Neuronal stem cell (in vitro differentiated cells): ENCODE measurements around the gene DPH6.

ENCODE experiments used
- DNase-seq: peaks from one replicate; pipeline ENCODE4 v3.0.0-alpha.2; 2013; ENCODE audit warnings: low spot score
- H2AFZ ChIP-seq: one replicate; pipeline ENCODE4 v1.6.1; 2013; ENCODE audit warnings: mild to moderate bottlenecking, low read length, inconsistent platforms
- H2AK5ac ChIP-seq: 2 replicates; pipeline ENCODE4 v1.6.1; 2013; ENCODE audit warnings: low read depth, mild to moderate bottlenecking, inconsistent platforms, low read length, moderate library complexity, mixed read lengths
- H2BK120ac ChIP-seq: 2 replicates; pipeline ENCODE4 v1.6.1; 2013; ENCODE audit warnings: low read depth, mild to moderate bottlenecking, inconsistent platforms, low read length, moderate library complexity, mixed read lengths
- H2BK12ac ChIP-seq: one replicate; pipeline ENCODE4 v1.6.1; 2013; ENCODE audit warnings: low read length, inconsistent platforms
- H2BK15ac ChIP-seq: 2 replicates; pipeline ENCODE4 v1.6.1; 2013; ENCODE audit warnings: mild to moderate bottlenecking, low read length, inconsistent platforms, mixed read lengths
- H2BK5ac ChIP-seq: one replicate; pipeline ENCODE4 v1.6.1; 2013; ENCODE audit warnings: inconsistent platforms, mild to moderate bottlenecking, low read length, moderate library complexity
- H3K14ac ChIP-seq: one replicate; pipeline ENCODE4 v1.6.1; 2013; ENCODE audit warnings: low read length, inconsistent platforms
- H3K18ac ChIP-seq: 2 replicates; pipeline ENCODE4 v1.6.1; 2013; ENCODE audit warnings: low read length, inconsistent platforms
- H3K23ac ChIP-seq: 2 replicates; pipeline ENCODE4 v1.6.1; 2013; ENCODE audit warnings: low read depth, mild to moderate bottlenecking, mixed read lengths, low read length, inconsistent platforms; ENCODE audit not compliant: poor library complexity
- H3K27ac ChIP-seq: replicated peaks from 3 replicates; pipeline ENCODE4 v1.5.1; 2013; ENCODE audit warnings: low read length, inconsistent platforms
- H3K27me3 ChIP-seq, 3 experiments: 2 replicates each; pipeline ENCODE4 v1.6.1; 2013; ENCODE audit warnings: low read length in 3 of 3, mild to moderate bottlenecking in 2 of 3, inconsistent platforms in 1 of 3, low read depth in 1 of 3, mixed read lengths in 1 of 3, moderate library complexity in 1 of 3; ENCODE audit not compliant: control insufficient read depth in 3 of 3, insufficient read depth in 3 of 3
- H3K36me3 ChIP-seq, 2 donors: replicated peaks in 1 of 2; 2 replicates each; pipeline ENCODE4 v1.6.1; 2013; ENCODE audit warnings: low read length in 2 of 2; ENCODE audit not compliant: control insufficient read depth in 2 of 2, insufficient read depth in 2 of 2
- H3K4ac ChIP-seq: 2 replicates; pipeline ENCODE4 v1.6.1; 2013; ENCODE audit warnings: inconsistent platforms, mild to moderate bottlenecking, low read length, moderate library complexity
- H3K4me1 ChIP-seq, 2 donors: 1 replicate in 1 of 2; 2 replicates in 1 of 2; pipeline ENCODE4 v1.6.1; 2013; ENCODE audit warnings: low read length in 2 of 2, low read depth in 1 of 2; ENCODE audit not compliant: control insufficient read depth in 2 of 2, insufficient read depth in 1 of 2
- H3K4me2 ChIP-seq: one replicate; pipeline ENCODE4 v1.6.1; 2013; ENCODE audit warnings: mild to moderate bottlenecking, low read length, inconsistent platforms; ENCODE audit not compliant: insufficient read depth, poor library complexity, severe bottlenecking
- H3K4me3 ChIP-seq, 2 donors: 2 replicates each; pipeline ENCODE4 v1.5.1; 2013; ENCODE audit warnings: low read length in 2 of 2, mild to moderate bottlenecking in 2 of 2, inconsistent platforms in 1 of 2, moderate library complexity in 1 of 2
- H3K79me1 ChIP-seq: one replicate; pipeline ENCODE4 v1.6.1; 2013; ENCODE audit warnings: low read depth, mild to moderate bottlenecking, inconsistent platforms, low read length, moderate library complexity
- H3K9ac ChIP-seq: one replicate; pipeline ENCODE4 v1.6.1; 2013; ENCODE audit warnings: mild to moderate bottlenecking, low read depth, low read length, inconsistent platforms; ENCODE audit not compliant: poor library complexity
- H3K9me3 ChIP-seq, 2 donors: replicated peaks in 1 of 2; 2 replicates each; pipeline versions ENCODE3 to v1.6.1; 2013; ENCODE audit warnings: low read length in 2 of 2, mild to moderate bottlenecking in 2 of 2, inconsistent platforms in 1 of 2, low read depth in 1 of 2, mixed read lengths in 1 of 2, moderate library complexity in 1 of 2; ENCODE audit not compliant: control insufficient read depth in 2 of 2, insufficient read depth in 1 of 2
- H4K8ac ChIP-seq: one replicate; pipeline ENCODE4 v1.6.1; 2013; ENCODE audit warnings: low read depth, mild to moderate bottlenecking, inconsistent platforms, low read length, moderate library complexity
- H4K91ac ChIP-seq: one replicate; pipeline ENCODE4 v1.6.1; 2013; ENCODE audit warnings: low read length, low read depth, mild to moderate bottlenecking, inconsistent platforms; ENCODE audit not compliant: poor library complexity
- WGBS, 2 donors: extraction: QIAGEN DNeasy Blood & Tissue Kit; methylation state at CpG; one replicate each; pipeline ENCODE4 v1.1.7; 2013; ENCODE audit warnings: missing lambda C conversion rate in 2 of 2, mixed read lengths in 1 of 2; ENCODE audit not compliant: insufficient read length in 2 of 2, insufficient replicate concordance in 1 of 2; ENCODE audit errors: extremely low coverage in 2 of 2; 5-methylcytosine and 5-hydroxymethylcytosine counted together

Gene DPH6

DNA sequence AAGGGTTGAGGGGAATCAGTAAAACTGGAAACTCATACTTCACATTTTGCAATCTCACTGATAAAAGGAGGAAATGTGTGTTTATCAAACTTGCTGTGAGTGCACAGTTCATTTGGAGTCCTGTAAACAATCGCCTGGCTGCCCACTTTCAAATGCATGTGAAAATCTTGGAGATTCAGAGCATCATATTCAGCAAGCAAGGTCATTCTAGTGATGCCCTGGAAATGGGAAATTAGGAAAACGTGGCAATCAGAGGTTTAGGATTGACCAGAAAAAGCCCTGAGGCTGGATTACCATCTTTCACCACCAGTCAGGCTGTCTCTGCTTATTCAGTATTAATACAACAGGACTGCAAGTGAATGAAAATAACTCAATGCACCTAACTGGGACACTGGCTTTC lies 23.9 kb downstream of the DPH6 start:
- H2BK15ac ChIP-seq = no peak overlapping the region
- no CpG with 5 or more reads among the region's 2 CpGs for WGBS, 2 donors
- H3K4ac ChIP-seq = no peak overlapping the region
- no peak overlapping the region for H3K9ac ChIP-seq
- no peak overlapping the region for H2BK5ac ChIP-seq
- H3K18ac ChIP-seq = no peak overlapping the region
- H2BK120ac ChIP-seq = no peak overlapping the region
- H2AK5ac ChIP-seq = no peak overlapping the region
- no peaks in the 10 kb centered on the region for H3K9me3 ChIP-seq
- DNase-seq = no peak
- H2AFZ ChIP-seq = peak overlapping the region; percentile 51
- no peak overlapping the region for H3K4me2 ChIP-seq
- H3K23ac ChIP-seq = no peak overlapping the region
- H3K4me3 ChIP-seq = no peak overlapping the region
- no peak overlapping the region for H4K8ac ChIP-seq
- H3K14ac ChIP-seq = no peak overlapping the region
- H3K27me3 ChIP-seq = no peaks in the 10 kb centered on the region
- no peaks in the 10 kb centered on the region for H3K79me1 ChIP-seq
- H3K27ac ChIP-seq = no peak overlapping the region
- H2BK12ac ChIP-seq = no peak overlapping the region
- no peaks in the 10 kb centered on the region for H3K36me3 ChIP-seq
- H3K4me1 ChIP-seq = peaks cover 2% of the 10 kb centered on the region in 2 donors
- no peak overlapping the region for H4K91ac ChIP-seq

DNA sequence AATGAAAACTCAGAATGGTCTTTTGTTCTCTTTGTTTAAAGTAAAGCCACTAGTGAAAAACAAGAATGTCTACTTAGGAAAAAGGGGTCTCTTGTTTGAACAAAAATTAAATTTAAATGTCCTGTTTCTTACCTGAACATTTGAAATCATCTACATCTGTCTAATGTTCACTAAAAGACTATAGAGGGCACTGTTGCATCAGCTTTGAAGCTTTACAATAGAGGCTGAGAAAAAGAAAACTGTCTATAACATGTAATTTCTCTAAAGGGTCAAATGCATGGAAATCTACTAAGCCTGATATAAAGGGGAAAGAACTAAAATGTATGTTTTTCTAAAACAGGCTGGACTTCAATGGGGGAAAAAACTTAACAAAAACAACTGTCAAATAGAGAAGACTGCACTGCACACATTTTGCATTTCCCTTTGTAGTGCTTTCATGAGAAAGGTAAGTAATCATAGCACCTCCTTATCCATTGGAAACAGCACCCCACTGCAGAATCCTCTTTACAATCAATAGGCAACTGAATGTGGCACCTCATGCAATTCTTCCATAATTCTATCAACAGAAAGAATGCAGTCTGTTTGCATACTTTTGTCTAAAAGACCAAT lies 26.3 kb downstream of the DPH6 start:
- Histone ChIP-seq H4K91ac (no peak overlapping the region), H3K4me3 (no peak overlapping the region), H3K4ac (no peak overlapping the region), H2AK5ac (no peak overlapping the region), H2BK15ac (no peak overlapping the region), H3K14ac (no peak overlapping the region), H3K9ac (no peak overlapping the region), H2BK12ac (no peak overlapping the region), H3K4me2 (no peak overlapping the region), H3K27ac (no peak overlapping the region), H3K9me3 (no peaks in the 10 kb centered on the region), H3K23ac (no peak overlapping the region), H4K8ac (no peak overlapping the region), H3K4me1 (peaks cover 2% of the 10 kb centered on the region in 2 donors), H3K79me1 (no peaks in the 10 kb centered on the region), H2AFZ (no peak overlapping the region), H3K36me3 (no peaks in the 10 kb centered on the region), H2BK5ac (no peak overlapping the region), H3K27me3 (no peaks in the 10 kb centered on the region), H3K18ac (no peak overlapping the region), H2BK120ac (no peak overlapping the region)
- DNase-seq = peak; percentile 41

DNA sequence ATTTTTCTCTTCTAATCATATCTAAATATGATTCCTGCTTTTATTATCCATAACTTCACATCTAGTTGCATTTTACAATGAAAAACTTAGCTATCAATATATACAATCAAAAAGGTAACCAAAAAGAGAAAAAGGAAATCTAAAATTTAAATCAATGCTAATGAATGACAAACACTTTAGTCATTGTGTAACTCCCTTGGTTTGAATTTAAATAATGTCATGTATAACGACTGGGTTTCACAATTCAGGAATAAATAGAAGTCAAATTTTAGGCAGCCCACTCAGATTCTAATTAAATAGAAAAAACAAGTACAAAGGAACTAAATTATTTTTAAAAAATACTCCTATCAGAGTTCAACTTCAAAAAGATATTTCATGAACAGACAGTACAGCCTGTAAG lies 26.9 kb downstream of the DPH6 start:
- no peaks in the 10 kb centered on the region for H3K9me3 ChIP-seq
- no peak overlapping the region for H2AK5ac ChIP-seq
- no peak overlapping the region for H2BK5ac ChIP-seq
- no peaks in the 10 kb centered on the region for H3K36me3 ChIP-seq
- H4K8ac ChIP-seq = no peak overlapping the region
- no peak overlapping the region for H2AFZ ChIP-seq
- no peak overlapping the region for H3K27ac ChIP-seq
- H2BK12ac ChIP-seq = no peak overlapping the region
- no peak overlapping the region for H3K4me3 ChIP-seq
- no peak overlapping the region for H3K4me2 ChIP-seq
- no peak overlapping the region for H3K9ac ChIP-seq
- H3K27me3 ChIP-seq = no peaks in the 10 kb centered on the region
- no peaks in the 10 kb centered on the region for H3K79me1 ChIP-seq
- H2BK15ac ChIP-seq = no peak overlapping the region
- peaks cover 2% of the 10 kb centered on the region in 2 donors for H3K4me1 ChIP-seq
- DNase-seq = no peak
- H3K4ac ChIP-seq = no peak overlapping the region
- no peak overlapping the region for H3K18ac ChIP-seq
- H3K23ac ChIP-seq = no peak overlapping the region
- no peak overlapping the region for H3K14ac ChIP-seq
- no peak overlapping the region for H2BK120ac ChIP-seq
- no peak overlapping the region for H4K91ac ChIP-seq
- no CpG with 5 or more reads among the region's 1 CpG for WGBS, 2 donors

DNA sequence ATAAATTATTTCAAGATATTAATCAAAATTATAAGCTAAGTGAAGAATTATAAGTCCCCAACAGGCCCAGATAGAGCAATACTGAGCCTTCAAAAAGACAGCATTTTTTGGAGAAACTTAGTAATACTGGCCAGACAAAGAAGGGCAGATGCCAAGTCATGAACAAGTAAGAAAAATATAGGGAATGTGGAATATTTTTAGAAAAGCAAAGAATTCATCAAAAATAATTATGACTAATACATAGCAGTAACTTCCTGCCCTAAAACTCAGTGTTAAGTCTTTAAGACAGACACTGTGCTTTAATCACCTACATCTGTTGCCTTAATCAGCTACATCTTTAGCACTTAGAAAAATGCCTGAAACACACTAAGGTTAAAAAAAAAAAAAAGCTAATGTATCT lies 31.2 kb downstream of the DPH6 start:
- Histone ChIP-seq H3K4ac (no peak overlapping the region), H3K18ac (no peak overlapping the region), H3K27me3 (no peaks in the 10 kb centered on the region), H3K23ac (no peak overlapping the region), H3K9me3 (no peaks in the 10 kb centered on the region), H2AK5ac (no peak overlapping the region), H3K4me2 (no peak overlapping the region), H2BK120ac (no peak overlapping the region), H3K14ac (no peak overlapping the region), H3K4me1 (peaks cover under 1% of the 10 kb centered on the region in 2 donors), H3K4me3 (no peak overlapping the region), H2BK12ac (no peak overlapping the region), H3K36me3 (no peaks in the 10 kb centered on the region), H4K8ac (no peak overlapping the region), H4K91ac (no peak overlapping the region), H3K9ac (no peak overlapping the region), H2BK5ac (no peak overlapping the region), H3K27ac (no peak overlapping the region), H2BK15ac (no peak overlapping the region), H2AFZ (no peak overlapping the region), H3K79me1 (no peaks in the 10 kb centered on the region)
- no peak for DNase-seq
